Kidney epithelial cell (primary cell): ENCODE results near the gene SAGE1. TPM values are rescaled to one million over a fixed set of nuclear protein-coding genes. Genes with fewer than 3 reads are reported as not detected.
"Not testable (repeated sequence)": the region's sequence is repeated elsewhere in the genome, so short reads cannot be mapped to it uniquely, and the experiment has no call there.

Source experiments
- DNase-seq: peaks from one replicate; pipeline ENCODE4 v3.0.0-alpha.2; 2010; ENCODE audit warnings: low read depth
- H3K27me3 ChIP-seq: 2 replicates; pipeline ENCODE4 v1.6.0; 2011; ENCODE audit warnings: low read length; ENCODE audit not compliant: control insufficient read depth, insufficient read depth
- H3K36me3 ChIP-seq: 2 replicates; pipeline ENCODE4 v1.5.1; 2011; ENCODE audit warnings: low read length; ENCODE audit not compliant: control insufficient read depth, insufficient read depth
- H3K4me3 ChIP-seq: 2 replicates; pipeline ENCODE4 v1.5.1; 2011; ENCODE audit warnings: low read depth, mild to moderate bottlenecking, control low read depth, low read length
- CTCF ChIP-seq: IDR thresholded peaks from 2 replicates; pipeline ENCODE4 v1.5.1; 2011; ENCODE audit warnings: mild to moderate bottlenecking, moderate library complexity, low read length, control low read depth, inconsistent platforms; ENCODE audit not compliant: insufficient read depth, poor library complexity, severe bottlenecking
- total RNA-seq: library from RNA; depleted of rRNA; stranded (reverse); fragments of >200 nt; gene quantifications from 2 replicates; pipeline ENCODE4 v1.2.3, GENCODE V29; 2015

Gene SAGE1
- total RNA-seq, 1 donor from 2014 or later = not detected

GRCh38 chrX:135910251-135910650 is 16.7 kb downstream of the SAGE1 start:
- no peaks in the 10 kb centered on the region for H3K27me3 ChIP-seq
- TF ChIP-seq CTCF = no peak
- H3K4me3 ChIP-seq = no peak overlapping the region
- DNase-seq = no peak
- no peaks in the 10 kb centered on the region for H3K36me3 ChIP-seq

- no peak for DNase-seq
- Histone ChIP-seq H3K27me3 (no peaks in the 10 kb centered on the region), H3K4me3 (no peak overlapping the region), H3K36me3 (no peaks in the 10 kb centered on the region)
- TF ChIP-seq CTCF = no peak
Observed at GRCh38 chrX:135914404-135914803, 20.9 kb downstream of the SAGE1 start.

GRCh38 chrX:135920516-135920915 is 27.0 kb downstream of the SAGE1 start:
- not testable (repeated sequence) for H3K36me3 ChIP-seq, H3K4me3 ChIP-seq, H3K27me3 ChIP-seq, DNase-seq

GRCh38 chrX:135923353-135923752 is 29.8 kb downstream of the SAGE1 start:
- Histone ChIP-seq H3K36me3 (no peaks in the 10 kb centered on the region), H3K27me3 (no peaks in the 10 kb centered on the region), H3K4me3 (no peak overlapping the region)
- no peak for DNase-seq
- peak; percentile 11 for TF ChIP-seq CTCF

GRCh38 chrX:135927897-135928296 is 34.4 kb downstream of the SAGE1 start:
- no peak for TF ChIP-seq CTCF
- DNase-seq = no peak
- Histone ChIP-seq H3K36me3 (no peaks in the 10 kb centered on the region), H3K4me3 (no peak overlapping the region), H3K27me3 (no peaks in the 10 kb centered on the region)

- H3K27me3 ChIP-seq = no peaks in the 10 kb centered on the region
- no peak for DNase-seq
- peak; percentile 72 for TF ChIP-seq CTCF
- H3K36me3 ChIP-seq = no peaks in the 10 kb centered on the region
- H3K4me3 ChIP-seq = no peak overlapping the region
Observed at GRCh38 chrX:135931644-135932487, 38.4 kb downstream of the SAGE1 start.
